Muscle of leg (tissue), 11 donors: ENCODE data around the gene SYN1. TPM values are rescaled to one million over a fixed set of nuclear protein-coding genes. Genes with fewer than 3 reads are reported as not detected.
A peak's percentile ranks its signal among the peaks of the same experiment; 100 is the strongest.

Experiments
- DNase-seq: peaks from one replicate; pipeline ENCODE4 v3.0.0; 2013
- H3K27ac ChIP-seq: one replicate; pipeline ENCODE4 v1.5.1; 2013; ENCODE audit warnings: mild to moderate bottlenecking, low read length, control low read depth
- H3K27me3 ChIP-seq: one replicate; pipeline ENCODE4 v1.6.1; 2013; ENCODE audit warnings: low read length; ENCODE audit not compliant: control insufficient read depth, insufficient read depth
- H3K36me3 ChIP-seq: one replicate; pipeline ENCODE4 v1.6.1; 2013; ENCODE audit warnings: low read length; ENCODE audit not compliant: control insufficient read depth, insufficient read depth
- H3K4me1 ChIP-seq: one replicate; pipeline ENCODE4 v1.6.1; 2013; ENCODE audit warnings: low read length; ENCODE audit not compliant: control insufficient read depth, insufficient read depth
- H3K4me3 ChIP-seq: one replicate; pipeline ENCODE4 v1.5.1; 2013; ENCODE audit warnings: low read length, control low read depth
- H3K9me3 ChIP-seq: replicated peaks from 2 replicates; pipeline ENCODE4 v1.6.1; 2013; ENCODE audit warnings: low read depth, low read length; ENCODE audit not compliant: control insufficient read depth
- WGBS: methylation state at CpG from one replicate; pipeline ENCODE4 v1.1.5; 2013; ENCODE audit warnings: missing lambda C conversion rate; ENCODE audit not compliant: insufficient coverage; 5-methylcytosine and 5-hydroxymethylcytosine counted together
- polyA plus RNA-seq, 8 donors: library from polyadenylated mRNA; unstranded; fragments of 120-200 nt; gene quantifications; one replicate each; pipeline versions ENCODE4 v1.2.1 to v1.2.3, GENCODE V29; 2013; ENCODE audit warnings: inconsistent platforms in 1 of 8, low replicate concordance in 1 of 8; ENCODE audit not compliant: insufficient read length in 8 of 8, insufficient read depth in 1 of 8
- total RNA-seq: library from RNA; stranded (reverse); fragments of 120-200 nt; gene quantifications from one replicate; pipeline ENCODE4 v1.2.4, GENCODE V29; 2013

The SYN1 gene
- total and polyA plus RNA-seq, 9 donors, result 0.75 to 10.6 (median 7.3) TPM

DNA sequence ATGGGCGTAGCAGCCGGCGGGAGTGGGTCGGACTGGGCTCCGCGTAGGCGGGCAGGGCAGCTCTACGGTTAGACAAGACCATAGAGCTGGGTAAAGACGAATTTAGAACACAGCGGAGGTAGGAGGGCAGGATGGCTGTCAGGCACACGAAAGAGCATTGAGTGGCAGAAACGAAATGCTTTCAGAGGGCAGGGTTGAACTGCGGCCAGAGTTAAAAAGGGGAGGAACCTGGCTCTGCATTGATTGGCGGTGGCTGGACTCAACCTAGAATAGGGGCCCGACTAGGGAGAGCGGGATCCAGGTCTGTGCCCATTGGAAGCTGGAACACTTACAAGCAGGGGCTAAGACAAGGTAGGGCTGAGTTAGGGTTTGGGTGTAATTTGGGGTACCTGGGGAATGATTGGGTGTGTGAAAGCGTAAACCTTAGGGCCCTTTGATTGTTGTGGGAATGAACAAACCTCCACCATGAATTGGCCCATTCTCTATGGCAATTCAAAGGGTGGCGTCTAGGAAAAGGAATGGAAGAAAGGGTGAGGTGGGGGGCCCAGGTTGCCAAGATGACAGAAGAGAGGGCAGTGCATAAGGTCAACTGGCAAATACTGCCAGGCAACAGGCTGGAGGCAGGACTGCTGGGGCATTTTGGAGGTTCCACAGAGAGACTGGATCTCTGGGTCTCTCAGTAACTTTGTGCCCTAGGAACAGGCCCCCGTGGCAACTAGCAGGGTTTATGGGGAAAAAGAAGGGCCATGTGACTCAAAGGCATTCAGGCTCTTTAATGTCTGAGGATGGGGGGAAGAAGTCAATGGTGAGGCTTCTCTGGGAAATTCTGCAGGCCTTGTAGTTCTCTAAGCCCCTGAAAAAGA, 31.6 kb upstream of the SYN1 start:
- Histone ChIP-seq H3K9me3 (no peaks in the 10 kb centered on the region), H3K27me3 (peaks cover 2% of the 10 kb centered on the region), H3K36me3 (peaks cover 21% of the 10 kb centered on the region), H3K4me3 (peak overlapping the region; percentile 47), H3K27ac (peak overlapping the region; percentile 69), H3K4me1 (peaks cover 13% of the 10 kb centered on the region)
- DNase-seq, result no peak
- WGBS, result 41% methylated on average over 17 of the region's 19 CpGs

GRCh38 chrX:47650164-47651042, 30.7 kb upstream of the SYN1 start, which contains the start of gene ELK1:
Gene ELK1 (minus strand): TSS chrX:47650563. CDS start chrX:47641441, 9,122 bp downstream.
- no peaks in the 10 kb centered on the region for H3K9me3 ChIP-seq
- peak; percentile 99 for DNase-seq
- peak within 1 kb of the TSS; percentile 87 for H3K27ac ChIP-seq
- 43% methylated on average over 53 of the region's 65 CpGs for WGBS
- H3K27me3 ChIP-seq, result peaks cover 2% of the 10 kb centered on the region
- H3K4me1 ChIP-seq, result peaks cover 13% of the 10 kb centered on the region
- peak within 1 kb of the TSS; percentile 79 for H3K4me3 ChIP-seq
- peaks cover 15% of the 10 kb centered on the region for H3K36me3 ChIP-seq

DNA sequence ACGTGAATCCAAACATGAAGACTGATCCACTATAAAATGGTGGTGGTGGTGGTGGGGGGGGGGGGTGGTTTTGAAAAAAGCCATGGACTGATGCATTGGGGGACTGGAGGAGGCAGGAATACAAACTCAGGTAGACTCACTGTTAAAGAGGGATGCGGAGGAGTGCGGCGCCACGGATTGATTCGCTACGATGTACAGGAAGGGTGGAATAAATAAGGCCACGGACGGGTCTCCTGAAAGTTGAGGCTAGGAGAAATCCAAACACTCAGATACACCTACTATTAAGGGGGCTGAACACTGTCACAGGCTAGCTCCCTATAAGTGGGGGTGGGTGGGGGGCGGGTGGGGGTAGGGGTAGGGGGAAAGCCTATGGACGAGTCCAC, 30.1 kb upstream of the SYN1 start:
- Histone ChIP-seq H3K27me3 (peaks cover 2% of the 10 kb centered on the region), H3K9me3 (no peaks in the 10 kb centered on the region), H3K4me1 (peaks cover 13% of the 10 kb centered on the region), H3K4me3 (peak overlapping the region; percentile 79), H3K27ac (peak overlapping the region; percentile 87), H3K36me3 (peaks cover 15% of the 10 kb centered on the region)
- no CpG with 5 or more reads among the region's 11 CpGs for WGBS
- DNase-seq, result peak; percentile 10

DNA sequence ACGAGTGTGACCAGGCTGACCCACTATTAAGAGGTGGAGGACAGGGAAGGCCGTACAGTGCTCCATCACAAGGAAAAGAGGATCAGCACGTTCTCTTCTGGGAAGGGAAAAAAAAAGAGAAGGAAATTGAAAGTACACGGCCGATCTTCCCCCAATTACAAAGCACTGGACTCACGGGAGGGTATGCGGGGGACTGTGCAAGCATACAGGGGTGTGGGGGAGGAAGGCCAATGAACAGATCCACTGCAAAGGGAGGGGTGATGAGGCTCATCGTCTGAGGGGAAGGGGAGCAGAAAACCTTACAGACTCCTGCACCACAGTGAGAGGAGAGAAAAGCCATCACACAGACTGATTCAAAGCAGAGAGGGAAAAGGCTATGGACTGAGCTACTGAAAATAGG, 29.6 kb upstream of the SYN1 start:
- Histone ChIP-seq H3K36me3 (peaks cover 15% of the 10 kb centered on the region), H3K9me3 (no peaks in the 10 kb centered on the region), H3K27me3 (peaks cover 2% of the 10 kb centered on the region), H3K4me3 (peak overlapping the region; percentile 79), H3K4me1 (peaks cover 13% of the 10 kb centered on the region), H3K27ac (no peak overlapping the region)
- DNase-seq, result no peak
- 54% methylated on average over 5 of the region's 8 CpGs for WGBS

- Histone ChIP-seq H3K36me3 (peaks cover 15% of the 10 kb centered on the region), H3K27ac (no peak overlapping the region), H3K4me3 (no peak overlapping the region), H3K4me1 (peaks cover 13% of the 10 kb centered on the region), H3K27me3 (peaks cover 2% of the 10 kb centered on the region), H3K9me3 (no peaks in the 10 kb centered on the region)
- no peak for DNase-seq
- WGBS, result no CpG with 5 or more reads among the region's 2 CpGs
Measured at GRCh38 chrX:47648376-47648775, 28.7 kb upstream of the SYN1 start.

- Histone ChIP-seq H3K27ac (no peak overlapping the region), H3K36me3 (peaks cover 10% of the 10 kb centered on the region), H3K4me1 (peaks cover 9% of the 10 kb centered on the region), H3K27me3 (no peaks in the 10 kb centered on the region), H3K4me3 (no peak overlapping the region), H3K9me3 (no peaks in the 10 kb centered on the region)
- no peak for DNase-seq
- WGBS, result 91% methylated on average over 5 of the region's 6 CpGs
Measured at GRCh38 chrX:47646636-47647035, 27.0 kb upstream of the SYN1 start.

DNA sequence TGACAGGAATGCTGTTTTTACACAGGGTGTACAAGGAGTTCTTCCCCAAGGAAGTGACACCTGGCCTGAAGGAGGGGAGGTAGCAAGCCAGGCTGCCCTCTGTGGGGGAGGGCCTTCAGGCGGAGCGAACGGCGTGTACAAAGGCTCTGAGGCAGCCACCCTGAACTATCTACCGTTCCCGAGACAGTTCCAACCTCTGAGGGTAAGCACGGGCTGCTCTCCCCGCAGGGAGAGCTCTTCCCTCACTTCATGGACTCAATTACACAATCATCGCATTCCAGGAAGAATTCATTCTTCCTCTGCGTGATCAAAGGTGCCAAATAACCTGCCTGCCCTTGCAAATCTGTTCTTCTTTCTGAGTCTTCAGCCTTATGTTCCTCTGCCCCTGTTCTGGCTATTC, 25.9 kb upstream of the SYN1 start:
- DNase-seq, result no peak
- no peak overlapping the region for H3K4me3 ChIP-seq
- peaks cover 7% of the 10 kb centered on the region for H3K4me1 ChIP-seq
- no peaks in the 10 kb centered on the region for H3K9me3 ChIP-seq
- no peak overlapping the region for H3K27ac ChIP-seq
- 81% methylated on average over 10 of the region's 10 CpGs for WGBS
- H3K36me3 ChIP-seq, result peaks cover 19% of the 10 kb centered on the region
- H3K27me3 ChIP-seq, result no peaks in the 10 kb centered on the region

GRCh38 chrX:47644557-47645091, 25.0 kb upstream of the SYN1 start:
- H3K27ac ChIP-seq, result no peak overlapping the region
- H3K36me3 ChIP-seq, result peaks cover 28% of the 10 kb centered on the region
- H3K27me3 ChIP-seq, result no peaks in the 10 kb centered on the region
- 55% methylated on average over 11 of the region's 12 CpGs for WGBS
- DNase-seq, result peak; percentile 17
- peaks cover 7% of the 10 kb centered on the region for H3K4me1 ChIP-seq
- no peaks in the 10 kb centered on the region for H3K9me3 ChIP-seq
- no peak overlapping the region for H3K4me3 ChIP-seq

DNA sequence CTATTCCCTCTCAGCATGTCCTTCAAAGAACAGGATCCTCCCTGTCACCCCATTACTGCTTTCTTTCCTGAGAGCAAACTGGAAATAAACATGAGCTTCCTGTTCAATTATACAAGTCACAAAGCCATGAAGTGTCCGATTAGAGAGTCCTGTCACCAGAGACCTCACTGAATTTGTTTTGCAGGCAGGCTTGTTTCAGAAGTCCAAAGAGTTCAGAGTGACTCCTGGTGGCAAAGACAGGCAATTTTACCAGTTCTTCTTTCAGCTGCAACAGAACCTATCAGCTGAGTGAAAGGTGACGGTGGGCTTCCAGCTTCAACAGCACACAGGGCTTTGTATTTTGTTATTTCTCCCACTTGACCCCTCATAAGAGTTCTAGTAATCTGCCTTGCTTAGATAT, 24.3 kb upstream of the SYN1 start:
- Histone ChIP-seq H3K9me3 (peaks cover 1% of the 10 kb centered on the region), H3K27ac (no peak overlapping the region), H3K36me3 (peaks cover 30% of the 10 kb centered on the region), H3K4me1 (peaks cover 2% of the 10 kb centered on the region), H3K27me3 (no peaks in the 10 kb centered on the region), H3K4me3 (no peak overlapping the region)
- WGBS, result no CpG with 5 or more reads among the region's 2 CpGs
- DNase-seq, result peak; percentile 51

GRCh38 chrX:47638816-47639215, 19.2 kb upstream of the SYN1 start:
- Histone ChIP-seq H3K36me3 (peaks cover 52% of the 10 kb centered on the region), H3K27me3 (no peaks in the 10 kb centered on the region), H3K4me3 (no peak overlapping the region), H3K4me1 (no peaks in the 10 kb centered on the region), H3K27ac (no peak overlapping the region), H3K9me3 (peaks cover 3% of the 10 kb centered on the region)
- no peak for DNase-seq
- WGBS, result 84% methylated on average over 12 of the region's 14 CpGs
